Measurements from ENCODE around the gene HS1BP3. TPM values are rescaled to one million over a fixed set of nuclear protein-coding genes. Genes with fewer than 3 reads are reported as not detected.

The HS1BP3 gene
- total and polyA plus RNA-seq, 9 of the 15 experiments (the other 6 are each of a cell fraction or from before 2014, with no cell fraction given) = 0.41 to 8.3 (median 5.9) TPM

- H3K27ac ChIP-seq (ENCODE audit: extremely low read depth, low read depth, low read length) = no peak overlapping the region
- no peaks in the 10 kb centered on the region for H3K9me3 ChIP-seq (replicated peaks; ENCODE audit: control insufficient read depth, insufficient read depth, low read depth, low read length)
- no peak for TF ChIP-seq IFI16 (CRISPR knock-in tag; IDR thresholded peaks at IDR 0.05)
- TF ChIP-seq TOE1 (IDR thresholded peaks at IDR 0.05; ENCODE audit: borderline replicate concordance) = no peak
- TF ChIP-seq TOE1 (CRISPR knock-in tag; IDR thresholded peaks at IDR 0.05; ENCODE audit: borderline replicate concordance, low read depth) = no peak
- TF ChIP-seq ZNF23 (CRISPR knock-in tag; IDR thresholded peaks at IDR 0.05) = no peak
- no peak for TF ChIP-seq THRB (CRISPR knock-in tag; conservative IDR thresholded peaks at IDR 0.05)
- TF ChIP-seq ZBTB2 (IDR thresholded peaks at IDR 0.05) = no peak
- TF ChIP-seq ZBTB17 (CRISPR knock-in tag; IDR thresholded peaks at IDR 0.05) = no peak
- TF ChIP-seq MLLT1 (IDR thresholded peaks at IDR 0.05) = no peak
- intact Hi-C loops (cut with micrococcal nuclease) (loop anchor here (10.0 kb wide), 3 partner anchors 115 to 645 kb away; no protein-coding TSS in a partner anchor), in situ Hi-C loops (cut with MboI) (loop anchor here (25.0 kb wide), 1 partner anchor 593 kb away; no protein-coding TSS in a partner anchor)
- no peak for DNase-seq (ENCODE audit: extremely low read depth in 1 of 4, low spot score in 3 of 4)
- 29% methylated on average over 32 of the region's 45 CpGs for WGBS (ENCODE audit: insufficient coverage, low coverage, missing lambda C conversion rate)
- H3K9me1 ChIP-seq (ENCODE audit: control insufficient read depth, insufficient read depth, low read length) = no peaks in the 10 kb centered on the region
- no peak overlapping the region for H2AFZ ChIP-seq (ENCODE audit: low read depth, low read length)
- H3K4me3 ChIP-seq = no peak overlapping the region
- no peaks in the 10 kb centered on the region for H3K79me2 ChIP-seq (ENCODE audit: control insufficient read depth, insufficient read depth, low read length)
- BruUV-seq (replicated peaks) = no TSS peak
- no peak for ATAC-seq
- peaks cover 0 to 32% of the 10 kb centered on the region in 2 experiments; a peak in 2 of 5 replicates for H3K4me1 ChIP-seq (replicated peaks in 1 of 2; ENCODE audit: control insufficient read depth in 2 of 2, insufficient read depth in 2 of 2, low read length in 2 of 2)
- ChIA-PET CTCF (ENCODE audit: low intra/inter-chr PET ratio) (no interaction called here), POLR2A (interaction anchor here (1.0 kb wide), 1 partner anchor 9 kb away, joined by 3 read pairs; no protein-coding TSS in a partner anchor)
- H3K9ac ChIP-seq (ENCODE audit: insufficient read depth in 1 of 2, low read depth in 2 of 2, low read length in 2 of 2) = no peak overlapping the region
- no peak for FAIRE-seq
- no peaks in the 10 kb centered on the region for H3K36me3 ChIP-seq (ENCODE audit: control insufficient read depth, insufficient read depth, low read length)
- H4K20me1 ChIP-seq (replicated peaks; ENCODE audit: control insufficient read depth, insufficient read depth, low read length) = no peaks in the 10 kb centered on the region; the same call in 1 of the 2 replicates
- no peak overlapping the region for H3K4me2 ChIP-seq (ENCODE audit: insufficient read depth, low read length)
- H3K27me3 ChIP-seq (ENCODE audit: control insufficient read depth in 2 of 2, insufficient read depth in 2 of 2, low read length in 2 of 2) = peaks cover 30 to 78% of the 10 kb centered on the region in 2 experiments
These were observed 18.8 kb upstream of the HS1BP3 start for GRCh38 chr2:20669562-20670314.
